Upper lobe of left lung (tissue), 4 donors: ENCODE data around the gene NIN.

Experiments used
- CTCF ChIP-seq, 6 experiments: fragments of 450-650 bp in 4 of 6; fragments of 200-600 bp in 2 of 6; sonication (generic) in 2 of 6; IDR thresholded peaks; one replicate each; pipeline ENCODE4 v1.5.1; 2016 to 2019; ENCODE audit warnings: antibody characterized with exemption in 6 of 6
- EP300 ChIP-seq, 4 donors: sonication (generic); formaldehyde crosslinking; IDR thresholded peaks; one replicate each; pipeline ENCODE4 v1.5.1; 2017; ENCODE audit warnings: antibody characterized with exemption in 4 of 4, control low read depth in 2 of 4

GRCh38 chr14:50855558-50855957 lies 24.6 kb upstream of the NIN start:
- TF ChIP-seq CTCF (IDR thresholded peaks at IDR 0.05) = no peak
- no peak for TF ChIP-seq EP300 (IDR thresholded peaks at IDR 0.05)
